Measurements from ENCODE around the gene FAM174A.

GRCh38 chr5:100493996-100494395 is 41.2 kb upstream of the FAM174A start:
- TF ChIP-seq CTCF (IDR thresholded peaks at IDR 0.05) (no peak), MAX (IDR thresholded peaks at IDR 0.05; ENCODE audit: low read depth) (no peak)

Measured in SK-N-SH (cell line).